ENCODE data around the gene ZNF511. TPM values are rescaled to one million over a fixed set of nuclear protein-coding genes. Genes with fewer than 3 reads are reported as not detected.

The ZNF511 gene
- total RNA-seq, 1 donor from 2014 or later = 34.4 TPM

- no peak for DNase-seq (ENCODE audit: low spot score)
- intact Hi-C loops (cut with DNase I) = no loop called here
These were observed 49.6 kb downstream of the ZNF511 start for GRCh38 chr10:133358162-133358924.

GRCh38 chr10:133358925-133359310 lies 50.2 kb downstream of the ZNF511 start:
- intact Hi-C loops (cut with DNase I) = no loop called here
- DNase-seq (ENCODE audit: low spot score) = no peak

- intact Hi-C loops (cut with DNase I) = no loop called here
- DNase-seq (ENCODE audit: low spot score) = no peak
These were observed 50.8 kb downstream of the ZNF511 start for GRCh38 chr10:133359554-133359971.

GRCh38 chr10:133359972-133360610 lies 51.4 kb downstream of the ZNF511 start:
- intact Hi-C loops (cut with DNase I) = no loop called here
- DNase-seq (ENCODE audit: low spot score) = no peak

- intact Hi-C loops (cut with DNase I) = no loop called here
- no peak for DNase-seq (ENCODE audit: low spot score)
These were observed 52.5 kb downstream of the ZNF511 start for GRCh38 chr10:133361227-133361626.

- no peak for DNase-seq (ENCODE audit: low spot score)
- intact Hi-C loops (cut with DNase I) = no loop called here
These were observed 53.2 kb downstream of the ZNF511 start for GRCh38 chr10:133361773-133362441.

Other genes with a start within 250 kb of the ZNF511 start
- 0.19 TPM for gene ADGRA1, start 221.0 kb upstream of the ZNF511 start, total RNA-seq
- 0.05 TPM for gene KNDC1, start 148.7 kb upstream of the ZNF511 start, total RNA-seq
- gene UTF1, start 78.7 kb upstream of the ZNF511 start, total RNA-seq = not detected
- 0.40 TPM for gene VENTX, start 71.1 kb upstream of the ZNF511 start, total RNA-seq
- 4.3 TPM for gene ADAM8, start 32.0 kb upstream of the ZNF511 start, total RNA-seq
- gene TUBGCP2, start within 50 bp of the ZNF511 start, total RNA-seq = 39.4 TPM
- gene CALY, start 28.0 kb downstream of the ZNF511 start, total RNA-seq = not detected
- not detected for gene PRAP1, start 38.5 kb downstream of the ZNF511 start, total RNA-seq
- 6.1 TPM for gene FUOM, start 49.1 kb downstream of the ZNF511 start, total RNA-seq
- gene ECHS1, start 64.4 kb downstream of the ZNF511 start, total RNA-seq = 152 TPM
- 2.9 TPM for gene PAOX, start 70.3 kb downstream of the ZNF511 start, total RNA-seq
- 21.6 TPM for gene MTG1, start 85.2 kb downstream of the ZNF511 start, total RNA-seq
- gene SPRN, start 115.7 kb downstream of the ZNF511 start, total RNA-seq = not detected
- 1.0 TPM for gene SCART1, start 145.0 kb downstream of the ZNF511 start, total RNA-seq
- gene CYP2E1, start 218.4 kb downstream of the ZNF511 start, total RNA-seq = 2.2 TPM

All from cardiac septum (tissue), 1 donor.